HG03460 (cell line): ENCODE measurements around the gene DDX49.
"Not testable (repeated sequence)": the region's sequence is repeated elsewhere in the genome, so short reads cannot be mapped to it uniquely, and the experiment has no call there.

Experiments
- ATAC-seq: cut with Tn5 transposase; IDR thresholded peaks from one replicate; pipeline ENCODE4 v1.9.1; 2021; ENCODE audit not compliant: unreplicated experiment

The DDX49 gene

DNA sequence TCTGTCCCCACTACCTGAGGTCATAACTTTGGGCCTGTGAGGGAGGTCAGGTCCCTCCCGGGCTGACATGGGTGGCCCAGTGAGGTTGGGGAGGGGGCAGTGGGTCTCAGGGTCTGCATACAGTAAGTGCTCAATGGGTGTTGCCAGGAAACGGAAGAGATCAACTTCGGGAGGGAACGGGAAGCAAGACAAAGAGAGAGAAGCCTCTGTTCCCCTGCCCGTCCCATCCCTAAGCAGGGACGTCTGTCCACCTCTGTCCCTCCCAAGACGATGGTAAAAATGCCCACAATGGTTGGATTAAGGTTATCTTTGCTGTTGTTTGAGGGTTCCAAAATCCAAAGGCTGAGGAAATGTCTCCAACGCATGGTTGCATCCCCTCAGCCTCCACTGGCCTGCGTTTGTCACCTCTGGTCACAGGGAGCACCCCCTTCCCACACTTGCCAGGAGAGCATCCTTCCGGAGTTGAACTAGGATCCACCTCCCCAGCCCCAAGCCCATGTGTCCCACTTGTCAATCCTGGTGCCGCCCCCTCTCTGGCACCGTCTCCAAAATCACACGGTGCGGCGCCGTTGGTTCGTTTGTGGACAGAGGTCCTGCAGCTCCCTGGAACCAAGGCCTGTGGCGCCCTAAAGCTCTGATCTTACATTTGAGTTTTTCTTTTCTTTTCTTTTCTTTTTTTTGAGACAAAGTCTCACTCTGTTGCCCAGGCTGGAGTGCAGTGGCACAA lies 22.3 kb downstream of the DDX49 start:
- no peak for ATAC-seq

DNA sequence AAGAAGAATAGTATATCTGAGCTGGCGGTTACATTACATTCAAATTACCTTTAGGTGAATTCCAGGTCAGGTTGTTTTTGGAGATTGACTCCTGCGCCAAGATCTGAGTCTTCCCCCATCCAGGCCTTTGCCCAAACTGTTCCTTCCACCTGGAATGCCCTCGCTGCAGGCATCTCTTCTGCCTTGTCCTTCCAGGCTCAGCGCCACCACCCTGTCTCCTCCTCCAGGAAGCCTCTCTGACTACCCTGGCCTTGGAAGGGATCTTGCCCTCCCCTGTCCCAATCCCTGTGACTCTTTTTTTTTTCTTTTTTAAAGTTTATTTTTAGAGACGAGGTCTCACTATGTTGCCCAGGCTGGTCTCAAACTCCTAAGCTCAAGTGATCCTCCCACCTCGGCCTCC lies 23.2 kb downstream of the DDX49 start:
- no peak for ATAC-seq

DNA sequence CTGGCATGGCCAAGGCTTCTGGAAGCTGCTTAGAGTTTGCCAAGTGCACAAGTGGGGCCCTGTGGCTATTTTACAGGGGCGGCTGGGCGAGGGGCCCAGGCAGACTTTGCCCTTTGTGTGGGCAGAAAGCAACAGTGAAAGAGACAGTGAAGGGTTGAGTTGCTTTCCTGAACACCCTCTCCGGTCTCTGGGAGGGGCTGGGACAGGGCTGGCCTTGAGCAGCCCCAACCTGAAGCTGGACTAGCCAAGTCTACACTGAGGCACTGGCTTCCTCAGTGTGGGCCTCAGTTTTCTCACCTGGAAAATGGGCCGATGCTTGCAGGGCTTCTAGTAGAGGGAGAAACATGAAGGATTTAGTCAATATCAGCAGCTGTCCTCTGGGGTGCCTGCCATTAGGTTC lies 23.9 kb downstream of the DDX49 start:
- no peak for ATAC-seq

GRCh38 chr19:18945297-18945696 lies 25.8 kb downstream of the DDX49 start:
- ATAC-seq: no peak

DNA sequence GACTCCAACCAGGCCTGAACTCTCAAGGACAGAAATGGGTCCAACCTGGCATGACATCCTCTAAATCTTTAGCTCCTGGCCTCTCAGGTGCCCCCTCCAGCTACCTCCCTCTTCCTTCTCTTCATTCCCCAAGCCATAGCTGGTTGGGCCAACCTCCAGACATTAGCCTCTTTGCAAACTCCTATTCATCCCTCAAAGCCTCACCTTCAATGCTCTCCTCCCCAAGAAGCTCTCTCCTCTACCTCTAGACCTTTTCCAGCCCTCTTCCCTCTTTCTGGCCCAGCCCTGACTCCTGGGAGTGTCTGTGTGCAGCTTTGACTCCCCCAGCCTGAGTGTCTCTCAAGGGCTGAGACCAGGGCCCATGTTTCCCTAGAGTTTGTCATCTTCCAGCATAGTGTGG lies 26.8 kb downstream of the DDX49 start:
- ATAC-seq: no peak

DNA sequence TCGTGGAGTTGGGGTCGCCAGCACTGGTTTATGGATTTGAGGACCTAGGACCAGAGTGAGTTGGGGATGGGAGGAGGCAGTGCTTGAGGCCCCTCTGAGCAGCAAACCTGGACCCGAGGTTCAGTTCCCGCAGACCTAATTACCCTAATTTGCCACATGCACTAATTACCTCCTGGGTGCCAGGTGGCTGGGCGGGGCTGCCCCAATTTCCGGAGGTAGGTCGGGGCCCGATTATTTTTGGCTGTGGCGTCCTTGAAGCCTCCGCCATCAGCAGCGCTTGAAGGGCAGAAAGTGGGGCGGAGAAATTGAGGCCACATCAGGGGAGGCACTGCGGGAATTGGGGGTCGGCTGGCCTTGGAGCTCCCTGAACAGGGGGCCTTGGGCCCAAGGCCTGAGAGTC lies 27.4 kb downstream of the DDX49 start:
- no peak for ATAC-seq

- no peak for ATAC-seq
Observed at GRCh38 chr19:18948075-18948975, 28.8 kb downstream of the DDX49 start.

DNA sequence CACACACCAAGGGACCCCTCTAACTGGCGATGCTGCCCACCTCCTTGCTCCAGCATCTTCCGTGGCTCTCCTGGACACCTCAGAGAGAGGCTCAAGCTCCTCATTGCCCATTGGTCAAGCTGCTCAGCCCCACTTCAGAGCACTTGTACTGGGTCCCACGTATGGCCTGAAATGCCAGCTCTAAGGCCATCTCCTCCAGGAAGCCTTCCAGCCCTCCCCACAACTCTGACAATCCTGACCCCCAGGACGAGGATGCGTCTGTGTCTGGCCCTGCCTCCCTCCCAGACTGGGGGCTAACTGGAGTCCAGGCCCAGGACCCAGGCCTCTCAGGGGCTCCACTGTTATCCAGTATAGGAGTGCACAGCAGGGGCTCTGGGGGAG lies 29.5 kb downstream of the DDX49 start:
- no peak for ATAC-seq

GRCh38 chr19:18949858-18950257 lies 30.3 kb downstream of the DDX49 start:
- no peak for ATAC-seq

GRCh38 chr19:18951721-18952281 lies 32.3 kb downstream of the DDX49 start:
- no peak for ATAC-seq

- ATAC-seq: not testable (repeated sequence)
Observed at GRCh38 chr19:18952364-18953003, 33.0 kb downstream of the DDX49 start.

DNA sequence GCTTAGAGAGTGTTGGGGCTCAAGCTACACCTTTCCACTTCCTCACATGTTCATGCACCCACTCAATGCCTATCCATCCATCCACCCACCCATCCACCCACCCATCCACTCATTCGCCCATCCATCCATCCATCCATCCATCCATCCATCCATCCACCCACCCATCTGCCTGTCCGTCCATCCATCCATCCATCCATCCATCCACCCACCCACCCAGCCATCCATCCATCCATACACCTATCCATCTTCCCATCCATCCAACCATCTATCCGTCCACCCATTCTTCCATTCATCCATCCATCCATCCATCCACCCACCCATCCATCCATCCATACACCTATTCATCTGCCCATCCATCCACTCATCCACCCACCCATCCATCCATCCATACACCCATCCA lies 34.6 kb downstream of the DDX49 start:
- no peak for ATAC-seq

- ATAC-seq: no peak
Observed at GRCh38 chr19:18955042-18955441, 35.5 kb downstream of the DDX49 start.

DNA sequence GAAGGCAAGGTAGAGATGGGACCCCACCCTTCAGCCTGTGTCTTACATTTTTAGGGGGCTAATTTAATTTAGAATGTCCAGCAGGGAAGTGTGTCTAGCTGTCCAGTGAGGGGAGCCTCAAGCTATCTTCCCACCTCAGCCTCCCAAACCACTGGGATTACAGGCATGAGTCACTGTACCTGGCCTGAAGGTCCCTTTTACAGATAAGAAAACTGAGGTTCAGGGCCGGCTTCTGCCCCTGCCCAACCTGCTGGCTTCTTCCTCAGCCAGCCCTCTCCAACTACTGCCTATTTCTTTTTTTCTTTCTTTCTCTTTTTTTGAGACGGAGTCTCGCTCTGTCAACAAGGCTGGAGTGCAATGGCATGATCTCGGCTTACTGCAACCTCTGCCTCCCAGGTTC lies 40.9 kb downstream of the DDX49 start:
- no peak for ATAC-seq

DNA sequence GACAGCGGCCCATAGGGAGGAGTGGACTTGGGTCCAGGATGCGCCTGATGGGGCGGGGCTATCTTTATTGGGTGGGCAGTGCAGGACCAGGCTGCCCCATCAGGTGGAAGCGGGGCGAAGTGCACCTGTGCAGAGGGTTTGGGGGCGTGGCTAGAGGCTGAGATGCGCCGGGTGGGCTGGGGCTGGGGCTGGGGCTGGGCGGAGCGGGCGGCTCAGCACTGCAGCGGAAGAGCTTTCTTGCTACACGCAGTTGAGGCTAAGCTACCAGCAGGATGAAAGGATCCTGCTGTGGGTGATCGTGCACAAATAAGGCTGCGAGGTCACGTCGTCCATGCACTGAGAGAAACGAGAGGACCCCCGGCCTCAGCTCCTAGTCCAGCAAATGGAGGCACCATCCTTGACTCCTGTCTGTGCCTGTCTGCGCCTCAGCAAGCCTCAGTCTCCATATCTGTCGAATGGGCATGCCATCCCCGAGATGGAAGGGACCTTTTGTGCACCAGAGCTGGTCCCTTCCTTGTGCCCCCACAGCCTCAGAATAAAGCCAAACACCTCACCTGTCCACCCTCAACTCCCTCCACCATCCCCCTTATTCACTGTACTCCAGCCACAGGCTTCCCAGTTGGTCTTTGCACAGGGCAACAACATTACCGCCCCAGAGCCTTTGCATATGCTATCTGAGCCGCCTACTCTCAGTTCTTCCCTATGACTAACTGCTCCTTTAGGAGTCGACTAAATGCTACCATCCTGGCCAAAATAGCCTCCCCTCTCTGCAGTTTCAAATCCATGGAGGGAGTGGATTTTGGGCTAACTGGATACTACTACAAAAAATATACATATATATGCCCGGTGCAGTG lies 42.5 kb downstream of the DDX49 start:
- no peak for ATAC-seq

DNA sequence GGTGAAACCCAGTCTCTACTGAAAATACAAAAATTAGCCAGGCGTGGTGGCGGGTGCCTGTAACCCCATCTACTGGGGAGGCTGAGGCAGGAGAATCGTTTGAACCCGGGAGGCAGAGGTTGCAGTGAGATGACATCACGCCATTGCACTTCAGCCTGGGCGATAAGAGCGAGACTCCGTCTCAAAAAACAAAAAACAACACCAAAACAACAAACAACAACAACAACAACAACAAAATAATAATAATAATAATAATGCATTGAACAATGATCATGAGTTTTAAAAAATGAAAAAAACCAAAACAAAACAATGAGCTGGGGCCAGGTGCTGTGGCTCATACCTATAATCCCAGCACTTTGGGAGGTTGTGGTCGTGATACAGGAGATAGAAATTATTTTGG lies 44.6 kb downstream of the DDX49 start:
- no peak for ATAC-seq

DNA sequence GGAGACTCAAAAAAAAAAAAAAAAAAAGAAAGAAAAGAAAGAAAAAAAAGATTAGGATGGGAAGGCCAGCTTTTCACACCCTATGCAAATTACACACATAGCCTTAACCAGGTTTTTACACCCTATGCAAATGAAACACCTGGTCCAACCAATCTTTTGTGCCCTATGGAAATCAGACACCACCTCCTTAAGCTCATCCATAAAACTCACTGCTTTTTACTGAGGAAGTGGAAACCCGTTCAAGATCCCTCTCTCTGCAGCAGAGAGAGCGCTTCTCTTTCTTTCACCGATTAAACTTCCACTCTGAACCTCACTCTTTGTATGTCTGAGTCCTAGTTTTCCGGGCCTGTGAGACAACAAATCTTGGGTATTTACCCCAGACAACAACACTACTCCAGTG lies 46.8 kb downstream of the DDX49 start:
- no peak for ATAC-seq

GRCh38 chr19:18967358-18968146 lies 48.0 kb downstream of the DDX49 start:
- no peak for ATAC-seq

DNA sequence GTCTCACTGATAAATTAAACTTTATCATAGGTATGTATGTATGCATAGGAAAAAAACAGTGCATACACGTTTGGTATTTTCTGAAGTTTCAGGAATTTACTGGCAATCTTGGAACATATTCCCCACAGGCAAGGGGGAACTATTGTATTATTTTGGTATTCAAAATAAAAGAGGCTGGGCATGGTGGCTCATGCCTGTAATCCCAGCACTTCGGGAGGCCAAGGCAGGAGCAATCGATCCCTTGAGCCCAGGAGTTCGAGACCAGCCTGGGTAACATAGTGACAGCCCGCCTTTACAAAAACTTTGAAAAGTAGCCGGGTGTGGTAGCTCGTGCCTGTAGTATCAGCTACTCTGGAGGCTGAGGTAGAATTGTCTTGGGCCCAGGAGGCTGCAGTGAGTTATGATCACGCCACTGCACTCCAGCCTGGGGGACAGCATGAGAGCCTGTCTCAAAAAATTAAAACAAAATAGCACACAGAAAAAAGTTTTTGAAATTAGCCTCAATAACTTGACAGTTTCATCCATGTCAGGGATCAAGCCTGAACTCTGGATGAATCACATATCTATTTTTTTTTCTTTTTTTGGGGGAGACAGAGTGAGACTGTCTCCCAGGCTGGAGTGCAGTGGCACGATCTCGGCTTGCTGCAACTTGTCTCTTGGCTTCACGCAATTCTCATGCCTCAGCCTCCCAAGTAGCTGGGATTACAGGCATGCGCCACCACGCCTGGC lies 50.6 kb downstream of the DDX49 start:
- no peak for ATAC-seq
